CD4-positive, alpha-beta memory T cell (primary cell): ENCODE data around the gene PRKCD. TPM values are rescaled to one million over a fixed set of nuclear protein-coding genes. Genes with fewer than 3 reads are reported as not detected.

ENCODE experiments used
- CTCF ChIA-PET: fragments of 350-600 bp; sonication (Branson Sonifier 250); formaldehyde crosslinking; loops from one replicate; lab custom pipeline; 2021; ENCODE audit warnings: inconsistent platforms; ENCODE audit not compliant: partially characterized antibody; lab: Charles Lee
- POLR2A ChIA-PET: fragments of 350-600 bp; sonication (Branson Sonifier 250); formaldehyde crosslinking; loops from one replicate; lab custom pipeline; 2021; ENCODE audit not compliant: partially characterized antibody; lab: Charles Lee
- DNase-seq, 5 donors: peaks; one replicate each; pipeline versions ENCODE4 v3.0.0 to v3.0.0-alpha.2; 2020 to 2022; ENCODE audit warnings: mixed read lengths in 1 of 5
- H3K27ac ChIP-seq: one replicate; pipeline ENCODE4 v1.7.0; 2013; ENCODE audit warnings: low read depth, low read length
- H3K27me3 ChIP-seq: 2 replicates; pipeline ENCODE4 v1.7.0; 2013; ENCODE audit warnings: mild to moderate bottlenecking, low read length, moderate library complexity; ENCODE audit not compliant: insufficient read depth
- H3K36me3 ChIP-seq: 2 replicates; pipeline ENCODE4 v1.7.0; 2013; ENCODE audit warnings: mild to moderate bottlenecking, low read length, moderate library complexity; ENCODE audit not compliant: insufficient read depth
- H3K4me1 ChIP-seq: 2 replicates; pipeline ENCODE4 v1.7.0; 2013; ENCODE audit warnings: mild to moderate bottlenecking, low read length, moderate library complexity; ENCODE audit not compliant: insufficient read depth
- H3K4me3 ChIP-seq, 2 donors: one replicate each; pipeline ENCODE4 v1.7.0; 2013; ENCODE audit warnings: low read length in 2 of 2, mild to moderate bottlenecking in 1 of 2
- H3K9me3 ChIP-seq, 2 donors: one replicate each; pipeline ENCODE4 v1.7.0; 2013; ENCODE audit warnings: low read length in 2 of 2, control low read depth in 1 of 2; ENCODE audit not compliant: control insufficient read depth in 1 of 2
- H3K27ac Mint-ChIP-seq, 7 donors: one replicate each; pipeline ENCODE4 v1.8.0; 2020 to 2021; ENCODE audit warnings: mixed read lengths in 7 of 7, mild to moderate bottlenecking in 6 of 7, inconsistent platforms in 3 of 7, moderate library complexity in 3 of 7
- H3K27me3 Mint-ChIP-seq, 2 donors: one replicate each; pipeline ENCODE4 v1.8.0; 2020 to 2021; ENCODE audit warnings: mixed read lengths in 2 of 2
- H3K36me3 Mint-ChIP-seq, 2 donors: one replicate each; pipeline ENCODE4 v1.8.0; 2020 to 2021; ENCODE audit warnings: mixed read lengths in 2 of 2, inconsistent platforms in 1 of 2, mild to moderate bottlenecking in 1 of 2
- H3K4me1 Mint-ChIP-seq, 4 donors: one replicate each; pipeline ENCODE4 v1.8.0; 2020 to 2021; ENCODE audit warnings: mixed read lengths in 4 of 4, mild to moderate bottlenecking in 1 of 4
- H3K4me3 Mint-ChIP-seq, 8 donors: one replicate each; pipeline ENCODE4 v1.8.0; 2020 to 2021; ENCODE audit warnings: mixed read lengths in 8 of 8, mild to moderate bottlenecking in 7 of 8, moderate library complexity in 6 of 8, inconsistent platforms in 3 of 8
- H3K9me3 Mint-ChIP-seq, 8 donors: one replicate each; pipeline ENCODE4 v1.8.0; 2020 to 2021; ENCODE audit warnings: mixed read lengths in 8 of 8, mild to moderate bottlenecking in 5 of 8, inconsistent platforms in 3 of 8, moderate library complexity in 1 of 8
- intact Hi-C: fragments of 100-400 bp; cut with micrococcal nuclease; formaldehyde crosslinking; loops from one replicate; pipeline ENCODE4 v1.15.1; 2023
- polyA plus RNA-seq, 2 donors: library from polyadenylated mRNA; unstranded; fragments of 300-500 nt; fragmentation: Illumina TruSeq; gene quantifications; one replicate each; pipeline ENCODE4 v1.2.3, GENCODE V29; 2021
- total RNA-seq, 2 experiments: library from RNA; stranded (reverse); gene quantifications; one replicate each; pipeline ENCODE4 v1.2.3, GENCODE V29; 2021

PRKCD gene
- total and polyA plus RNA-seq, 4 experiments from 2014 or later: 6.6 to 26.4 (median 16.1) TPM

GRCh38 chr3:53235545-53235944 is 74.5 kb downstream of the PRKCD start:
- Mint-ChIP-seq H3K36me3 (peaks cover 25 to 55% of the 10 kb centered on the region in 2 donors), H3K9me3 (peaks cover 0 to 1% (median 0%) of the 10 kb centered on the region in 8 donors), H3K4me3 (no peak overlapping the region), H3K4me1 (peaks cover 0 to 3% (median under 1%) of the 10 kb centered on the region in 4 donors), H3K27me3 (no peaks in the 10 kb centered on the region), H3K27ac (peak overlapping the region in 3 of 7 donors; percentile 53 to 67 (median 62))
- Histone ChIP-seq H3K4me1 (no peaks in the 10 kb centered on the region), H3K4me3 (no peak overlapping the region), H3K9me3 (no peaks in the 10 kb centered on the region), H3K27me3 (no peaks in the 10 kb centered on the region), H3K27ac (no peak overlapping the region), H3K36me3 (peaks cover 73% of the 10 kb centered on the region)
- ChIA-PET POLR2A (no interaction called here), CTCF (interaction anchor here (1.0 kb wide), 1 partner anchor 15 kb away, joined by 4 read pairs; no protein-coding TSS in a partner anchor)
- no peak for DNase-seq
- intact Hi-C loops: no loop called here

GRCh38 chr3:53236112-53236841 is 75.3 kb downstream of the PRKCD start:
- H3K36me3 Mint-ChIP-seq: peaks cover 25 to 57% of the 10 kb centered on the region in 2 donors
- peaks cover 0 to 1% (median 0%) of the 10 kb centered on the region in 8 donors for H3K9me3 Mint-ChIP-seq
- H3K27ac Mint-ChIP-seq: no peak overlapping the region
- no peak overlapping the region for H3K4me3 ChIP-seq
- H3K9me3 ChIP-seq: no peaks in the 10 kb centered on the region
- no peak overlapping the region for H3K4me3 Mint-ChIP-seq
- DNase-seq: no peak
- no peaks in the 10 kb centered on the region for H3K4me1 ChIP-seq
- peaks cover 0 to 3% (median under 1%) of the 10 kb centered on the region in 4 donors for H3K4me1 Mint-ChIP-seq
- no peaks in the 10 kb centered on the region for H3K27me3 ChIP-seq
- CTCF ChIA-PET: interaction anchor here (1.9 kb wide), 1 partner anchor 16 kb away, joined by 8 read pairs; no protein-coding TSS in a partner anchor
- intact Hi-C loops: no loop called here
- POLR2A ChIA-PET: no interaction called here
- H3K27ac ChIP-seq: no peak overlapping the region
- H3K27me3 Mint-ChIP-seq: no peaks in the 10 kb centered on the region
- H3K36me3 ChIP-seq: peaks cover 73% of the 10 kb centered on the region

GRCh38 chr3:53238051-53238850 is 77.2 kb downstream of the PRKCD start:
- DNase-seq: no peak
- H3K9me3 Mint-ChIP-seq: peaks cover 0 to 1% (median 0%) of the 10 kb centered on the region in 8 donors
- H3K4me3 Mint-ChIP-seq: no peak overlapping the region
- no peaks in the 10 kb centered on the region for H3K9me3 ChIP-seq
- H3K36me3 ChIP-seq: peaks cover 65% of the 10 kb centered on the region
- H3K4me1 Mint-ChIP-seq: peaks cover 0 to 5% (median 1%) of the 10 kb centered on the region in 4 donors
- H3K27me3 Mint-ChIP-seq: no peaks in the 10 kb centered on the region
- H3K27ac Mint-ChIP-seq: peak overlapping the region in 2 of 7 donors; percentile 3 to 88
- ChIA-PET CTCF (interaction anchor here (1.1 to 1.9 kb wide), 2 partner anchors 12 to 18 kb away, joined by 3 to 8 read pairs; no protein-coding TSS in a partner anchor), POLR2A (no interaction called here)
- intact Hi-C loops: no loop called here
- H3K27ac ChIP-seq: no peak overlapping the region
- H3K36me3 Mint-ChIP-seq: peaks cover 20 to 51% of the 10 kb centered on the region in 2 donors
- H3K4me3 ChIP-seq: no peak overlapping the region
- H3K27me3 ChIP-seq: no peaks in the 10 kb centered on the region
- no peaks in the 10 kb centered on the region for H3K4me1 ChIP-seq

GRCh38 chr3:53238886-53239285 is 77.9 kb downstream of the PRKCD start:
- intact Hi-C loops: no loop called here
- H3K36me3 Mint-ChIP-seq: peaks cover 15 to 49% of the 10 kb centered on the region in 2 donors
- H3K9me3 Mint-ChIP-seq: peaks cover 0 to 1% (median 0%) of the 10 kb centered on the region in 8 donors
- no peak overlapping the region for H3K4me3 ChIP-seq
- H3K36me3 ChIP-seq: peaks cover 58% of the 10 kb centered on the region
- peak overlapping the region in 1 of 7 donors; percentile 42 for H3K27ac Mint-ChIP-seq
- ChIA-PET POLR2A (no interaction called here), CTCF (no interaction called here)
- H3K27me3 ChIP-seq: no peaks in the 10 kb centered on the region
- H3K4me1 Mint-ChIP-seq: peaks cover 1 to 8% (median 5%) of the 10 kb centered on the region in 4 donors
- H3K27me3 Mint-ChIP-seq: no peaks in the 10 kb centered on the region
- DNase-seq: no peak
- H3K27ac ChIP-seq: no peak overlapping the region
- no peaks in the 10 kb centered on the region for H3K9me3 ChIP-seq
- H3K4me3 Mint-ChIP-seq: no peak overlapping the region
- H3K4me1 ChIP-seq: no peaks in the 10 kb centered on the region

GRCh38 chr3:53239800-53240199 is 78.8 kb downstream of the PRKCD start:
- intact Hi-C loops: no loop called here
- peak overlapping the region in 2 of 7 donors; percentile 15 to 18 for H3K27ac Mint-ChIP-seq
- Histone ChIP-seq H3K4me1 (no peaks in the 10 kb centered on the region), H3K4me3 (no peak overlapping the region), H3K9me3 (no peaks in the 10 kb centered on the region), H3K27ac (no peak overlapping the region), H3K27me3 (no peaks in the 10 kb centered on the region), H3K36me3 (peaks cover 49% of the 10 kb centered on the region)
- no peaks in the 10 kb centered on the region for H3K27me3 Mint-ChIP-seq
- peaks cover 0 to 1% (median 0%) of the 10 kb centered on the region in 8 donors for H3K9me3 Mint-ChIP-seq
- CTCF ChIA-PET: interaction anchor here (1.9 kb wide), 1 partner anchor 19 kb away, joined by 4 read pairs; no protein-coding TSS in a partner anchor
- H3K4me1 Mint-ChIP-seq: peaks cover 1 to 13% (median 5%) of the 10 kb centered on the region in 4 donors
- POLR2A ChIA-PET: no interaction called here
- H3K36me3 Mint-ChIP-seq: peaks cover 15 to 46% of the 10 kb centered on the region in 2 donors
- no peak for DNase-seq
- no peak overlapping the region for H3K4me3 Mint-ChIP-seq

- intact Hi-C loops: no loop called here
- Mint-ChIP-seq H3K4me3 (no peak overlapping the region), H3K27ac (peak overlapping the region in 3 of 7 donors; percentile 47 to 59 (median 57)), H3K4me1 (peaks cover 0 to 13% (median 6%) of the 10 kb centered on the region in 4 donors), H3K27me3 (no peaks in the 10 kb centered on the region), H3K36me3 (peaks cover 15 to 46% of the 10 kb centered on the region in 2 donors), H3K9me3 (peaks cover 0 to under 1% (median 0%) of the 10 kb centered on the region in 8 donors)
- Histone ChIP-seq H3K27ac (no peak overlapping the region), H3K4me3 (no peak overlapping the region), H3K27me3 (no peaks in the 10 kb centered on the region), H3K36me3 (peaks cover 40% of the 10 kb centered on the region), H3K9me3 (no peaks in the 10 kb centered on the region), H3K4me1 (no peaks in the 10 kb centered on the region)
- ChIA-PET POLR2A (interaction anchor here (1.4 kb wide), 1 partner anchor 14 kb away, joined by 4 read pairs; the partner anchor contains the start of gene TKT), CTCF (interaction anchor here (1.9 kb wide), 1 partner anchor 21 kb away, joined by 4 read pairs; no protein-coding TSS in a partner anchor)
- no peak for DNase-seq
Measured at GRCh38 chr3:53240989-53241972, 80.3 kb downstream of the PRKCD start.
